GM21390 (cell line): ENCODE data around the gene C19orf85.

Experiments used
- ATAC-seq: cut with Tn5 transposase; IDR thresholded peaks from one replicate; pipeline ENCODE4 v1.9.1; 2021; ENCODE audit not compliant: unreplicated experiment

Gene C19orf85

DNA sequence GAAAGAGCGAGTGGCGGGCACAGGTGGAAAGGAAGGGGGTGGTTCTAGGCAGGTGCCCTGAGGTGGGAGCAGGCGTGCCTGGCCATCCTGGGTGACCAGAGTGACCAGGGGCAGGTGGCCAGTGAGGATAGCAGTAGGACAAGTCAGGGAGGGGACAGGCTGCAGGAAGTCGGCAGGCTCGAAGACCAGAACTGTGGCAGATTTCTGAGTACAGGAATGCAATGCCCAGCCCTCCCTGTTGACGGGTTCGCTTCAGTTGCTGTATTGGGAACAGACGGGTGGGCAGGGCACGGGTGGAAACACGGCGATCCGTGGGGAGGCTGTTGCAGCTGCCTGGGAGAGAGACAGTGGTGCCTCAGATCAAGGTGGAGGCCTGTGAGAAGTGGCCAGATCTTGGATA, 13.8 kb upstream of the C19orf85 start:
- no peak for ATAC-seq

DNA sequence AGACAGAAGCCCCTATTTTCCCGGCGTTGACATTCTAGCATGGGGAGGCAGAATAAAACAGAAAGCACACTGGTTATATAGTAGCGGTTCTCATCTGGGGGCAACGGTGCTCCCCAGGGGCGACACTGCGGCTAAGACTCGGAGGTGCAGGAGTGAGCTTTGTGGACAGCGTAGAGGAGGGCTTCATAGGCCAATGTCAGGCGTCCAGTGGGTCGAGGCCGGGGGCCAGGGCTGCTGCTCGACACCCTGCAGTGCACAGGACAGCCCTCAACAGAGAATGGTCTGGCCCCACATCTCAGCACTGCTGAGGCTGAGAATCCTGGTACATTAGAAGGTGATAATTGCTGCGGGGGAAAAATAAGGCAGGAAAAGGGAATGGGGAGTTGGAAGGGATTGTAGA, 13.4 kb upstream of the C19orf85 start:
- no peak for ATAC-seq

DNA sequence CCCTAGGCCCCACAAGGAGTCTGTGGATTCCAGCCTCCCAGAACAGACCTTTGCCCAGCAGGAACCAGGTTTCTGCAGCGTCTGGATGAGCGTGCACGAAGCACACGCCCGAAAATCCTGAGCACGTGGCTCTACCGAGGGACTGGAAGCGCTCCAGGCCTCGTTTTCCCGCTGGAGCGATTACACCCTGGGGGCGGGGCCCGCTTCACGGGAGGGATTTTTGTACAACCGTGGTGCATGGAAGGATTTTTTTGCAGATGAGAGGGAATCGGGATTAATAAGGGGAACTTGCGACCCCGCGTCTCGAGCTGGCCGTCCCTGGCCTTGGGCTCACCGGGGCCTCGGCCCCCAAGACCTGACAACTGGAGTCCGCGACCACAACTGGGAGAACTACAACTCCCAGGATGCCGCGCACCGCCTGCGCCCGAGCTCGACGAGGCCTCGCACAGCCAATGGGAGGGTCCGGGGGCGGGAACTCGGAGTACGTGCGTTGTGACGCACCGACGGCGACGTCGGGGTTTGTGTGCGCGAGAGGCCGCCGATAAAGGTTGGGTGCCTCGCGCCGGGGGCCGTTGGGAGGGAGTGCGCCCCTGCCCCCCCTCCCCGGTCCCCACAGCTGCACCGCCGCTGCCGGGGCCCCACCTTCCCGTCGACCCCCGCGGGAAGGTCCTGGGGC, 11.7 kb upstream of the C19orf85 start, which contains the start of gene ZNF628:
Gene ZNF628 (plus strand): TSS at position 518 of the 676 bp plus-strand sequence. CDS start 3,294 bp downstream, outside the sequence.
- ATAC-seq = peak; percentile 85

DNA sequence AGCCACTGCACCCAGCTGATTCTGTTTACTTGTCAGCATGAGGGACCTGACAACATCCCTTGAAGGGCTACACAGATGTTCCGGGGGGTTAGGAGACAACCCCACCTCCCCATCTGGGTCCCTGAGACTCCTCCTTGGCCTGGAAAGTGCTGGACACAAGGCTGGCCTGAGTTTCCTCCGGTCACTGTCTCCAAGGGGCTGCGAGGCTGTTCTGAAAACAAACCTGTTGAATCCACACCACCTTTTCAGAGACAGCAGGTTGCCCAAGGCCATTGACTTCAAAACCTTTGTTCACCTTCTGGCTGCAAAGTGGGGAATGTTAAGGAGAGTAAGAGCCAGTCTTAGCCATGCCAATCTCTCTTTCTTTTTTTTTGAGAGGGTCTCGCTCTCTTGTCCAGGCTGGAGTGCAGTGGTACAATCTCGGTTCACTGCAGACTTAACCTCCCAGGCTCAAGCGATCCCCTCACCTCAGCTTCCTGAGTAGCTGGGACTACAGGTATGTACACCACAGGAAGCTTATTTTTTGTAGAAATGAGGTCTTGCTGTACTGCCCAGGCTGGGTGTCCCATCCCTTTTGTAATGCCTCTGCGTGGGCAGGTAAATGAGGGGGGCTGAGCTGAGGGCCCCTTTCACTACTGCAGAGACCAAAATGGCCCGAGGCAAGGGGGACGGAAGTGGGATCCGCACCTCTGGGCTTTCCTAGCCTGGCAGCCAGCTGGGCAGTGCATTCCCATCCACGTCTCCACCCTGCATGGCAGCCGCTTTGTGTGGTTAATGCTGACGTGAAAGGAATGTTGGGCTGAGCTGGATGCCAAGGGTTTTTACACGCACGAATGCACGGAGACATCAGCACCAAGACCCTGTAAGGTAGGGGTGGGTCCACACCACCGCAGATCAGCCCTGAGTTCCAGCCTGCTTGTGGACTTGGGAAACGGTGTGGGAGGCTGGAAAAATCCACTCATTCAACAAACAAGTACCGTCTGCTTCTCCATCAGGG, 10.0 kb upstream of the C19orf85 start:
- ATAC-seq = no peak

DNA sequence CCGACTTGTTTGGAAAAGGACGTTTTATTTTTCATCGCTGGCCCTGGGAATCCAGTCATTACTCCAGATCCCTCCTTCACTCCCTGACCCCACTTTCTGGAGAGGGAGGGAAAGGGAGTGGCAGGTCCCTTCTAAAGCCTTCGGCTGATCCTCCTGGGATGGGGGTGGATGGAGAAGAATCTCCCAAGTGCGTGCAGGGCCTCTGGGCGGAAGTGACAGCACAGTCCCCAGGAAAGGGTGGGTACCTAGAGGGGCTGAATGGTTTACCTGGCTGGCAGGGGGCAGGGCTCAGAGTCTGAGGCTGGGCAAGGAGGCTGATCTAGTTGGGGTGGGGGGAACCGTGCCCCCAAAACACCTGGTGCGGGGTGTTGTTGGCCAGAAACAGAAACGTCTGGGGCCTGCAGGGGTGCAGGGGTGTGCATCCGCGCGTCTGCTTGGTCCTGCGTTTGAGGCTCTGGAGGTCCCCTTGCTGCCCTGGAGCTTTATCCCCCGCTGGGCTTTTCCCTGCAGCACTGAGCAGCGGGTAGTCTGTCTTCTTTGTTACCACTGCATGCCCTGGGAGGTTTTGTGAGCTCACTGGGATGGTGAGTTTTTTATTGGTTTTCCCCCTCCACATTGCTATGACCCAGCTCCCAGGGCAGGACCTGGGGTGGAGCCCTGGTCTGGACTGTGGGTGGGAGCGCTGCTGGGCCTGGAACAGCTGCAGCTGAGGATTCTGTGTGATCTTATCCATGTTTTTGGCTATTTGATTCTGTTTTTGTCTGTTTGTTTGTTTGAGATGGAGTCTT, 8.9 kb upstream of the C19orf85 start:
- no peak for ATAC-seq

DNA sequence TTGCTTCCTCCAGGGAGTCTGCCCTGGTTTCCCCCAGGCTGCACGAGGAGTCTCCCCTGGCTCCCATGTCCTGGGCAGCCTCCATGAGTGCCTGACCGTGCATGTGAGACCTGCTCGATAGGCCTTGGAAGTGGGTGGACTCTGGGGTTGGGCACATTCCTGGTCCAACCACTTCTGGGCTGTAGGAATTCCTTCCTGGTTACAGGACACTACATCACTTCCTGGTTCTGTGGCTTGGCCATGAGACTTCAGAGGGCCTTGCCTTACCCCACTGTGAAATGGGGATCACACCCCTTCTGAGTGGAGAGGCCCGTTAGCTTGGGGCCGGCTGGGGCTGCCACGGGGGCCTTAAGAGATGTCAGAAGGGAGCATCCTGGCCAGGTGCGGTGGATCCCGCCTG, 7.9 kb upstream of the C19orf85 start:
- no peak for ATAC-seq

DNA sequence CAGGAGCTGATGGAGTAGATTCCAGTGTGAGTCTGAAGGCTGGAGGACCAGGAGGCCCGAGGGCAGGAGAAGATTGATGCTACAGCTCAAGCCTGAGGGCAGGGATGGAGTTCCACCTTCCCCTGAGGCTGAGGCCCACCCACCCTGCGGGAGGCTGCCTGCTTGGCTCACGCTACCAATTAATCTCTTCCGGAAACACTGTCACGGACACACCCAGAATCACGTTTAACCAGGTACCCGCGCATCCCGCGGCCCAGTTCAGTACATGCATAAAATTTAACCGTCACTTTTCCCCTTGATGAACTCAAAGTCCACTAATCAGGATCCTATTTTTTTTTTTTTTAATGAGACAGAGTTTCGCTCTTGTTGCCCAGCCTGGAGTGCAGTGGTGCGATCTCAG, 6.7 kb upstream of the C19orf85 start:
- ATAC-seq = no peak

DNA sequence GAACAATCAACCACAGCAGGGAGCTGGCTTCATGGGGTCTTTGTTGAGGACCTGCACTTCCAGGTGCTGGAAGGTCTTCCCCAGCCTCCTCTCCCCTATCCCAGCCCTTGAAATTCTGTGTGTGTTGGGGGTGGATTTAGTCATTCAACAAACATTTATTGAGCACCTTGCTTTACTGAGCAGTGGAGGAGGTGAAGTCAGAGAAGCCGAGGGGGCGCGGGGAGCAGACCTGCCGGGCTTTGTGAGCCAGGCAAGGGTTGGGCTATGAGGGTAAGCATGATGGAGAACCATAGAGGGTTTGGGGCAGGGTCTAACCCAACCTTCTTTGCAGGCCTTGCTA, 3.5 kb upstream of the C19orf85 start:
- no peak for ATAC-seq

DNA sequence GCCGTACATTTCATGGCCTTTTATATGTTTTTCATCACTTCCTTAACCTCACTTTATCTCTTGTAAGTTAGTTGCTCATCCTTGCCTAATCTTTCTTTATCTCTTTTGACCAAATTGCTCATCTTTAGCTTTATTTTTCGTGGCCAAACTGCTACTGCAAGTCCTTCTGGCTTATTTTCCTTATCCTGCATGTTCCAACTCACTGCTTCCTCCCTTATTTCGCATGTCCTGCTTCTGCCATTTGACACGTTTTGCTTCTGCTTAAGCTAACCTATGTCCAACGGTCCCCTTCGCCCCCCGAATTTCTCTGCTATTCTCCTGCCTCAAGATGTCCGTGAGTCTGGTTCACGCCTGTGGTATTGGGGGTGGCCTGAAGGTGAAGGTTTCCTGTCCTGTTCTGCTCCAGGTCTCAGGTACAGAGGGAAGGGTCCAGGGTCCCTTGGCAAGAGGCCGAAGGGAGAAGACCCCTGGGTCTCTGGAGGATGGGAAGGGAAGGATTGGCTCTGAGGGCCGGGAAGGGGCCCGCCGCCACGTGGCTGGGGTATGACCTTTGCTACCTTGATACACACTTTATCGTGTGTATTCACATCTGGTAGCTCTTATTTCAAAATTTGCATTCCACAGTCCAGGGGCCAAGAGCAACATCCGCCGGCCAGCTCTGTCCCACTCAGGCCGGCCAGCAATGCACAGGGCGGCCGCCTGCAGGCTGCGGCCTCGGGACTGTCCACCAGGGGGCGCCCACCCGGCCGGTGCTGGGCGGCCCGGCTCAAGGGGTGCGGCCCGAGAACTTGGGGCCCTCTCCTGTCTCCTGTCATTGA, 2.9 kb upstream of the C19orf85 start:
- peak; percentile 58 for ATAC-seq

DNA sequence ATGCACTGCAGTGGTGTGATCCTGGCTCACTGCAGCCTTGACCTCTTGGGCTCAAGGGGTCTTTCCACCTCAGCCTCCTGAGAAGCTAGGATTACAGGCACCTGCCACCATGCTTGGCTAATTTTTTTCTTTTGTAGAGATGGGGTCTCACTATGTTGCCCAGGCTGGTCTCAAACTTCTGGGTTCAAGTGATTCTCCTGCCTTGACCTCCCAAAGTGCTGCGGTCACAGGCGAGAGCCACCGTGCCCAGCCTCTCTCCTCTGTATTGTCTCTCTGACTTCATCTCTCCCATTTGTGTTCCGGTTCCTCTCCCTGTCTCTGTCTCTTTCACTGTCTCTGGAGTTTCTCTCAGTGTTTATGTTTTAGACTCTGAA, 1.7 kb upstream of the C19orf85 start:
- no peak for ATAC-seq

DNA sequence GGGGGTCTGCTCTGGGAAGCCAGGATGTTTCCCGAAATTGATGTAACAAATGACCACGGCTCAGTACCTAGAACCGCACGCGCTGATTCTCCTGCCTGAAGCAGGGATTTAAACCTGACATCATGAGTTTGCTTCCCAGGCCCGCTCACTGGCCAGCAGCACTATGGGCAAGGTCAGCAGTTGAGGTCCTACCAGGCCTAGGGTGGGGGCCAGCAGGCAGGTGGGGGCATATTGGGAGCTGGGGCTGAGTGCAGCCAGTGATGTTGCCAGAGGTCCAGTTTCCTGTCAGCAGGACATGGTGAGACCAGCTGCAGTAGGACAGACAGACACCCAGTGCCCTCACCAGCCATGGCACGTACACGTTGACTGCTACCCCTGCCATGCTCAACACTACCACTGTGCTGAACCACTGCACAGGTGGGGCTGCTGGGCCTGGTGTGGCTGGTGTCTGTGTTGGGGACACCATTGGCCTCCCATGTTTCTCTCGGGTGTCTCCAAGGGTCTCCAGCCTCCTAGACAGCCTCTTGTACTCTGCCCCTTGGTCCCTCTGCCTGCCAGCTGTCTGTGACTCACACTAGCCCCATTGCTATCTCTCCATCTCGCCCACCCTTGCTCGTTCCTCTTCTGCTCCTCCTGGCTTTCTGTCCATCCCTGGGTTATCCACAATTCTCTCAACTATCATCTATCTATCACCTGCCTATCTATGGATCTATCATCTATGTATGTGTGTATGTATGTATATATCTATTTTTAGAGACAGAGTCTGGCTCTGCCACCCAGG, 1.1 kb upstream of the C19orf85 start:
- no peak for ATAC-seq

DNA sequence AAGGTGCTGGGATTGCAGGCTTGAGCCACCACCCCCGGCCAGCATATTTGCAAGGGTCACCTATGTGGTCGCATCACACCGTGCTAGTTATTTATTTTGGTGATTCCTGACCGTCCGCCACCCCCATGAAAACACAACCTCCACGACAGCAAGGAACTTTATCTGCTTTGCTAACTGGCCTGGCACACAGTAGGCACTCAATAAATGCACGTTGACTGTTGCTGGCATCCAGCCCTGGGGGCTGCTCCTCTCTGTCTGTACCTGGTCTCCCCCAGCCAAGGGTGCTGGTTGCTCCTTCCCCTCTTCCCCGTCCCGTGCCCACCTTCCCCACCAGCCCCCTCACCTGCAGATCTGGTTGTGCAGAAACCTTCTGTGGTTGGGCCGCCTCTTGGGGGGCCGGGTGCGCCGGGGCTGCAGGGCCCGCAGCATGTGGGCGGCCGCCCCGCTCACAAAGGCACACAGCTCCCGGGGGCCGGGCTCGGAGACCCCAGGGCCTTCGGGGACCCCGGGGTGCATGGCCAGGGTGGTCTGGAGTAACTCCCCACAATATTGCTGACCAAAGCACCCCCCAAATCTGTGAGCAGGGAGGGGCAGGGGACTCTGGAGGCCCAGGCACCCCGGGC, 401 bp downstream of the C19orf85 start:
- ATAC-seq = no peak

DNA sequence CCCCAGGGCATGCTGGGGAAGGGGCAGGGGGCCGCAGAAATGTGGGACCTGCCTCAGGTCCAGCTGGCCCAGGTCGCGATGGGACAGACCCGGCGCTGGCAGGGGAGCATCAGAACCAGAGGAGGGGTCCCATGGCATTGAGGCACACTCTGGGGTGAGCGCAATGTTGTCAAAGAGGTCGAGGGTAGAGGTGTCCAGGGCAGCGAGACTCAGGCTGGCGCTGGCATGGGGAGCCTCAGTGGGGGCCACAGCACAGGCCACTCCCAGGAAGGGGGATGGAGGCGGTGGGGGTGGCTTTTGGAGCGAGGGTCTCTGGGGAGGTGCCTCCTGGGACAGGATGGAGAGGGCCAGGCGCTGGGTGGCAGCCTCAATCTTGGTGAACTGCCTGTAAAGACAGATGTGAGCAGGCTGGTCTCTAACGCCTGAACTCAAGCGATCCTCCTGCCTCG, 944 bp downstream of the C19orf85 start:
- no peak for ATAC-seq

DNA sequence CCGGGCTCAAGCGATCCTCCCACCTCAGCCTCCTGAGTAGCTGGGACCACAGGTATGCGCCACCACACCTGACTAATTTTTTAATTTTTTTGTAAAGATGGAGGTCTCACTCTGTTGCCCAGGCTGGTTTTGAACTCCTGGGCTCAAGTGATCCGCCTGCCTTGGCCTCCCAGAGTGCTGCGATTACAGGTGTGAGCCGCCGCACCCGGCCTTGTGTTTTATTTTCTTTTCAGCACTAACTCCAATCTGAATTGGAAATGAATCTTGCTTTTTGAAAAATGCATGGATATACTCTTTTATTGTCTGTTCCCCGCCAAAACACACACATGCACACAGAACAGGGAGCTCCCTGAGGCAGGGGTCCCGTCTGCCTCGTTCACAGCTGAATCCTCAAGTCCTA, 1.8 kb downstream of the C19orf85 start:
- ATAC-seq = no peak

DNA sequence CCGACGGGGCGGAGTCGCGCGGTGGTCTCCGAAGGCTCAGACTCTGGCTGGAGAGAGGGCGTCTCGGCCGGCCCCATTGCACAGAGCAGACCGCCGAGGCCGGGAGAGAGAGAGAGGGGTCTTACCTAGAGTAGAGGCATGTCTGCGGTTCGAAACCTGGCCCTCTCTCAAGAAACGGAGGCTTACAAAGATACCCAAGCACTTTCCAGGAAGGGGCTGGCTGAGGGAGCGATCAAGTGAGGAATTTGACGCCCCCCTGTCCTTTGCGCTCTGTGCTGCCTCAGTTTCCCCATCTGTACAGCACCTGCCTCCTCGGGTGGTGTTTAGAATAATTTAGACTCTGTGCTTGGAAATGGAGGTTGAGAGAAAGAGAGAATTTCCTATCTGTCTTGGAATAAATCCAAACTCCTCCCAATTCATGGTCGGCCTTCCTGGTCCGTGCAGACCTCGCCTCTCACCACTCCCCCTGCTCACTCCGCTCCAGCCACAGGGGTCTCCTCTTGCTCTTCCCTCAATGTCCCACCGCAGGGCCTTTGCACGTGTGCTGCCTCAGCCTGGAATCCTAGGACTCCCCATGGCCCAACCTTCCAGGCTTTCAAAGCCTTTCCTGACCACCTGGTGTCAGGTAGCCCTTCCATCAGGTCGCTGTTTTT, 2.5 kb downstream of the C19orf85 start:
- ATAC-seq = no peak

DNA sequence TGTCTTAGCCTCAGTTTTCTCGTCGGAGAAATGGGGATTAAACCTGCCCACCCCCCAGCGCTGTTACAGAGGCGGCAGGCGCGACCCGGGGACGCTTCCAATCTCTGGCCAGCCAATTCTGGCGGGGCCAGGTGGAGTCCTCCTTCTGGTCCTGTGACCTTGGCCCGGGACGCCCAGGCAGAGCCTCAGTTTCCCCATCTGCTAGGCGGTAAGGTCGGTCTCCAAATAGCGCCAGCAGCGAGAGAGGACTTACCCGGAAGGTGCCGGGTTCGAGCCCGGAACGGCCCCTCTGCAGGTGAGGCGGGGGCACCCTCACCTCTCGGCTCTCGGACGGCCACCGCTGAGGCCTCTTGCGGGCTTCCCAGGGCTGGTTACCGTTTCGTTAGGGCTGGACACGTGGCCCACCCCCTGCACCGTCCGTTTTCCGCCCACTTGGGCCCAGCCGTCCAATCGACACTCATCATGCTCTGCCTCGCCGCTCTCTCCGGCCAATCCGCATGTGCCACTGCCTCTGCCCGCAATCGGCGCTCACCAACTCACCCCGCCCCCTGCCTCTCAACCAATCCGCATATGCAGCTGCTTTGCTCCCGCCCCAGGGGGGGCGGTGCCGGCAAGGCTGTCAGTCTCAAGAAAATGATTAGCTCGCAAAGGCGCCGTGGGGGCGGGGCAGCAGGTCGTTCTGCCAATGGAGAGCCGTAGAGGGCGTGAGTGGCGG, 3.1 kb downstream of the C19orf85 start, which contains the start of gene ISOC2:
Gene ISOC2 (minus strand): TSS at position 384 of the 715 bp plus-strand sequence. CDS start 5,156 bp downstream, outside the sequence.
- ATAC-seq = peak; percentile 92

DNA sequence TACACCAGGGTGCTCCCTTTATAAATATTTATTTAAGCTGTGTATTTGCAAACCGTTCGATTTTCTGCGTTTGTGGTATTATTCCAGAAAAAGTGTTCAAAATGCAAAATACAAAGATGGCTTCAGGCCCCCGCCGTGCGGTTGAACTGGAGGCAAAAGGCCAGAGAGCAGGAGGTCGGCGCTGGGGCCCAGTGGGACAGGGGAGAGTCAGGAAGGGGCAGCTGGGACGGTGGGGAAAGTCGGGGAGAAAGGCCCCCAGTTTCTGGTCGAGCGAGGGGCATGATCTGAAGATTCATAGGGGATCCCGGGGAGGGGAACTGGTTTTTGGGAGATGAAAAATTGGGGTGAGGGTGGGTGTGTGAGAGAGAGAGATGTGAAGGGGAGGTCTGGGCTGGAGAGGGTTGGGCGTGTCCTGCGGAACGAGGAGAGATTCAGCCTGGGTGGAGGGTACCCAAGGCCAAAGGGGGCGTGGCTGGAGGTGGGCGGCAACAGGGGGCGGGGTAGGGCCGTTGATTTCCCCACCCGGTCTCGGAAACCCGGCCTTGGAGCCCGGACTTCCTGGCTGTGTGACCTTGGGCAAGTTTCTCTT, 3.8 kb downstream of the C19orf85 start:
- ATAC-seq = no peak
